ENCODE measurements around the gene HDAC9.

Gene HDAC9

DNA sequence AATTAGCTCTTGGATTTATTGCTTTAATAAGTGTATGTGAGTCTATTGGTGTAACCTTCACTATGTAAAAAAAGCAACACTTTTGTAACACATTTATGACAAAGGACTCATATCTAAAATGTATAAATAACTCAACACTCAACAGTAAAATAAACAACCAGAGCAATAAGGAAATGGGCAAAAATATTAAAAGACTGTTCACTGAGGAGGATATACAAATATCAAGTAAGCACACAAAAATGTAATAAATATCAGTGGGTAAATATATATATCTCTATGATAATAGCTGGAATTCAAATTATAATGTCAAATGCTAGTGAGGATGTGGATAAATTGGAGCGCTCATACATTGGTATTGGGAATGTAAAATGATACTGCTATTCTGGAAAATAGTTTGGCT lies 53.0 kb downstream of the HDAC9 start:
- H3K4me3 ChIP-seq (ENCODE audit: control insufficient read depth, low read depth, low read length): no peak overlapping the region
- no peak for DNase-seq (ENCODE audit: low read depth)
- TF ChIP-seq, protein P1, sequence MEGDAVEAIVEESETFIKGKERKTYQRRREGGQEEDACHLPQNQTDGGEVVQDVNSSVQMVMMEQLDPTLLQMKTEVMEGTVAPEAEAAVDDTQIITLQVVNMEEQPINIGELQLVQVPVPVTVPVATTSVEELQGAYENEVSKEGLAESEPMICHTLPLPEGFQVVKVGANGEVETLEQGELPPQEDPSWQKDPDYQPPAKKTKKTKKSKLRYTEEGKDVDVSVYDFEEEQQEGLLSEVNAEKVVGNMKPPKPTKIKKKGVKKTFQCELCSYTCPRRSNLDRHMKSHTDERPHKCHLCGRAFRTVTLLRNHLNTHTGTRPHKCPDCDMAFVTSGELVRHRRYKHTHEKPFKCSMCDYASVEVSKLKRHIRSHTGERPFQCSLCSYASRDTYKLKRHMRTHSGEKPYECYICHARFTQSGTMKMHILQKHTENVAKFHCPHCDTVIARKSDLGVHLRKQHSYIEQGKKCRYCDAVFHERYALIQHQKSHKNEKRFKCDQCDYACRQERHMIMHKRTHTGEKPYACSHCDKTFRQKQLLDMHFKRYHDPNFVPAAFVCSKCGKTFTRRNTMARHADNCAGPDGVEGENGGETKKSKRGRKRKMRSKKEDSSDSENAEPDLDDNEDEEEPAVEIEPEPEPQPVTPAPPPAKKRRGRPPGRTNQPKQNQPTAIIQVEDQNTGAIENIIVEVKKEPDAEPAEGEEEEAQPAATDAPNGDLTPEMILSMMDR (IDR thresholded peaks at IDR 0.05; ENCODE audit: control insufficient read depth, insufficient read depth, low read depth, low read length, missing control alignments): no peak

DNA sequence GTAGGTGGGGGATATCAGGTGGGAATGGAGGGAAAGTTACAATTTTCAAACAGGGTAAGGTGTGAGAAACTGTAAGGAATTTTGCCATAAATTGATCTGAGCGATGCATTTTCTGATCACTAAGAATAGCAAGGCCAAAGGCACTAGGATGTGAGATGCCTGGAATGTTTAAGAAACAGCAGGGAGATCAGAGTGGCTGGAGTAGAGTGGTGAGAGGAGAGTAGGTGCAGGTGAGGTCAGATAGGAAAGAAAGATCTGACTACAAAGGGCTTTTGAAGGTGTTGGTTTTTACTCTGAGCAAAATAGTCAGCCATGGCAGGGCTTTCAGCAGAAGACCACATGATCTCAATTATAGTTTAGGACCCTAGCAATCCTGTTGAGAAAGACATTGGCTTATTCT lies 55.0 kb downstream of the HDAC9 start:
- H3K4me3 ChIP-seq (ENCODE audit: control insufficient read depth, low read depth, low read length): no peak overlapping the region
- no peak for DNase-seq (ENCODE audit: low read depth)
- TF ChIP-seq, protein P1 (IDR thresholded peaks at IDR 0.05; ENCODE audit: control insufficient read depth, insufficient read depth, low read depth, low read length, missing control alignments): no peak

DNA sequence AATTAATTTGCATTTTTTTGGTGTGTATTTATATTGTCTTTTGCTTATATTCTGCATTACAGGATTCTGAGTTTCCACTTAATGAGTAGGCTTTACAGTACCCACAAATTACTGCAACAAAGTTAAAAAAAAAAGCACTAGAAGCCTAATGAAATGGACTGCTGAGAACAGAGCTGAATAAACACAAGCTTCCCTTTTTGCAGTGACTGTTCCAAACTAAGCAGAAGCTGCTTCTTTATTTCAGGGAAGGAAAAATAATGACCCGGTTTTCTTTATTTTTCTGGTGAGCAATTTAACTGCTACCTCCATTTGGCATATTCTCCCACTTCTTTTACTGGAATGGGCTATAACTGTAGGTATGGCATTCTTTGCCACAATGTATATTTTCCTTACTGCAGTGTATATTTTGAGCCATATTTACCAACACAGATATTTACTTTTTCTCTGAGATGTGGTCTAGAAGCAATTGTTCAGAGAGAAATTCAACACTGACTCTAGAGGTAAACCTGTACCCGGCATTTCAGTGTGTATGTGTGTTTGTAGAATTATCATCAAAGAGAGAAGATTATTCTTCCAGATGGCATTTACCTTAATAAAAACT lies 56.9 kb downstream of the HDAC9 start:
- H3K4me3 ChIP-seq (ENCODE audit: control insufficient read depth, low read depth, low read length): no peak overlapping the region
- DNase-seq (ENCODE audit: low read depth): no peak
- TF ChIP-seq, protein P1 (IDR thresholded peaks at IDR 0.05; ENCODE audit: control insufficient read depth, insufficient read depth, low read depth, low read length, missing control alignments): no peak

DNA sequence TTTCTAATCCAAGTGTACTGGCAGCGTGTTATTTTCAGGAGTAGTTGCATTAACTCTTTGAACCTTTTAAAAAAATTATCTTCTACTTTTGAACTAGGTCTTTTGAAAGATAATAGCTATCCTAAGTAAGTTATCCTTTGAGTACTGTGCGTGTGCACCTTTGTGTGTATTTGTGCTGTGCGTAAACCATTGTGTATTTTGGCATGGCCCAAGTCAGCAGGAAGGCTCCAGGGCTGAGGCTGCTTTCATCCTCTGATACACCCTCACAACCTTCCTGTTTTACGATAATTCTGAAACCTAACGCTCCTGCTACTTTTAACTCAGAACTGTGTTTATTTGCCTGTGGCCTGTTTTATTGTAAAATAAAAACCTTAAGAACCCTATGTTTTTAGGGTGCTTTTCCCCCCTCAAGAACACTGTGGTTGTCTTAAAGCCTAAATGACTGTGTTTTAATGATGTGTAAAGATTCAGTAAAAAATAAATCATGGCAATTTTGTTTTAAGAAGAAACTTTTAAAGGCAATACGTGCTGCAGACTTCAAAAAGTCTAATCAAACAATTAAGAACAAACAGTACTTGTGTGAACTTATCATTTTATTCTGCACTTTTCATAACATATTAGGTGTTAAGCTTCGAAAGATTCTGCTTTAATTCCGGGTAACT lies 57.5 kb downstream of the HDAC9 start:
- H3K4me3 ChIP-seq (ENCODE audit: control insufficient read depth, low read depth, low read length): no peak overlapping the region
- TF ChIP-seq, protein P1 (IDR thresholded peaks at IDR 0.05; ENCODE audit: control insufficient read depth, insufficient read depth, low read depth, low read length, missing control alignments): no peak
- no peak for DNase-seq (ENCODE audit: low read depth)

DNA sequence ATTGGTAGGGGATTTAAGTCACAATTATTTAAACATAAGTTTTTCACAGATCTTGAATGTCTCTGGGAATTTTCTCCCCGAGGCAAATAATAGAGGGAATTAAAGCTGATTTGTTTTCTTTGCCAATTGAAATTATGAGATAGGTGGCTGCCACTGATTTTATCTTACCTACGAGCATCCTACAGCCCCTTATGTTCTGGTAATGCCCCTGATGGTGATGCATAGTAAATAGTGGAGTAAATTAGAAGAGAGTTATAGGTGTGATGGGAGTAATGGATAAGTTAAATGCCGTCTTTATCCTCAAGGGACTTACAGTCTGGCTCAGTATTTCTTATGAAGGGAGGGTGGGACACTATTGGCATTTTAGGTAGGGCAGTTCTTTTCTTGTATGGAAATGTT lies 58.1 kb downstream of the HDAC9 start:
- no peak overlapping the region for H3K4me3 ChIP-seq (ENCODE audit: control insufficient read depth, low read depth, low read length)
- no peak for DNase-seq (ENCODE audit: low read depth)
- TF ChIP-seq, protein P1 (IDR thresholded peaks at IDR 0.05; ENCODE audit: control insufficient read depth, insufficient read depth, low read depth, low read length, missing control alignments): no peak

DNA sequence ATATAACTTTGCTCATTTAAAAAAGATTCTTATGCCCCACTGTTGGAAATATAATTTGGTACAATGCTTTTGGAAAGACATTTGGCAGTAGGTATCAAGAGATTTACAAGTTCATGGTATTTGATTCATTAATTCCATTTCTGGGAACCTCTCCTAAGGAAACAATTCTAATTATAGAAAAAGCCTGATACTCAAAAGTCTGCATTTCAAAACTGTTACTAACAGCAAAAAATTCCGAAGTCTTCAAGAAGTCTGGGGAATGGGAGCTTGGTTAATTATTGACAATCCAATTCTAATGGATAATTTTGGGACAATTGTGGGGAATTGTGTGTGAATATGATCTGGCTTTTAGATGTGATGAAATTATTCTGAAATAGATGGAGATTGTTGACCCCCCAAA lies 59.6 kb downstream of the HDAC9 start:
- TF ChIP-seq, protein P1 (IDR thresholded peaks at IDR 0.05; ENCODE audit: control insufficient read depth, insufficient read depth, low read depth, low read length, missing control alignments): no peak
- DNase-seq (ENCODE audit: low read depth): peak; percentile 18
- no peak overlapping the region for H3K4me3 ChIP-seq (ENCODE audit: control insufficient read depth, low read depth, low read length)
